CD4-positive, alpha-beta T cell treated with Interferon alpha-2 for 1 hour (primary cell): ENCODE data around the gene KHK.
A peak's percentile ranks its signal among the peaks of the same experiment; 100 is the strongest.
"Not testable (repeated sequence)": the region's sequence is repeated elsewhere in the genome, so short reads cannot be mapped to it uniquely, and the experiment has no call there.

Experiments used
- DNase-seq, 2 donors: peaks; one replicate each; pipeline ENCODE4 v3.0.0-alpha.2; 2020 to 2022

The KHK gene

DNA sequence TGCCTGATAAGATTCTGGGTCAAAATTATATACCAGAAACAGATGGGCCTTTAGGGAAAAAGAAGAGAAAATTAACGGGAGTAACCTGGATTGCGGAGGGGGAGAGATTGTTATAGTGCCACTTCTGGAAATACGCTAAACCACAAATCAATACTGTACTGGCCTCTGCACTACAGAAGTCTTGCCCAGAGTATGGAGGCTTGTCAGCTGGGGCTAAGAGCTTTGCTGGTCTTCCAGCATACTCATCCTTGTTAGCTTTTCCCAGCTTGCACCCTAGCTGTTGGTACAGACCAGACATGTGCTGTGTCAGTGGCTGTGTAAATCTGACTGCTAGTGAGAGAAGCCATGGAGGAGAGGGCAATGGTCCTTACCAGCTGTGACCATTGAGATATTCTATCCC, 26.2 kb upstream of the KHK start:
- no peak for DNase-seq

DNA sequence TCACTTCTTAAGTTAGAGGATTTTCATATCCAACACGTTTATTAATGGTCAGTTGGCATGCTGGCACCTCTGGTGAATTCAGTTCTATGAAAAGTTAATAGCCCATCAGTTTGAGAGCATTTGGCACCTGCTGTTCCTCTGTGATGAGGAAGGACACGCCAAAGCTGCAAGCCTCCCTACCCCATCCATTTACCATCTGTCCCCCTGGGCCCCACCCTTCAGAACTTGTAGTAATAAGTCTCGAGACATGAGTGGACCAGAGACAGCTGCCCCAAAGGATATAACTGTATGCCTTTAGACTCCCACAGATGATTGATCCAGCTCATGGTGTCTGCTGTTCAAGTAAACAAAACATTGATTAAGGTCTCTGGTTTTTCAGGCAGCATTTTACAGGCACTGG, 21.4 kb upstream of the KHK start:
- no peak for DNase-seq

DNA sequence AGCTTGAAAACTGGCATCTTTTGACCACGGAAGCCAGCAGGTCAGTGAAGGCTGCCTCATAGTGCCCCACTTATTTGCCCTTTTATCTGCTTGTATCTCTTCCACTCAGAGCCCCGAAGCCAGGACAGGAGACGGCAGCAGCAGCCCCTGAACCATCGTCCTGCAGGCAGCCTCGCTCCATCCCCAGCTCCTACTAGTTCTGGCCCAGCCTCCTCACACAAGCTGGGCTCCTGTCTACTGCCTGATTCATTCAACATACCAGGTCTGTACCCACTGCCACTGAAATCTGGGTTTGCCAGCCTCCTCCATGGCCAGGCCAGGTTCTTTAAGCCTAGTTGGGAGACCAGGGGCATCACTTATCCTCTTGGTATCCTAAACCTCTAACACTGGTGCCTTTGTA, 19.2 kb upstream of the KHK start:
- no peak for DNase-seq

DNA sequence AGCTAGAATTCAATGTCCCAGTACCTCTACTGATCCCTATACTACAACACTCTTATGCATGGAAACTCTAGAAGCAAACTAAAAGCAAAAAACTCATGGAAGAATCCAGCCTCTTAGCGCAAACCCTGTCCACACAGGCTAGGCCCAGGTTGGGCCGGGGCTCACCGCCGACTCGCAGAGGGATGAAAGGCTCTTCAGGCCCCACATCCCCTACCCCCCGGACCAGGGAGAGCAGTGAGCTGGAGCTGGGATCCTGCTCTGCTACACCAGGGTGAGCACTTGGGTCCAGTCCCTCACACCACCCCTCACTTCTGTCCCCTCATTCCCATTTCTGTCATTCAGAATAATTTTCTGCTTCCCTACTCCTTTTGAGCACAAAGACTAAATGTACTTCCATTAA, 17.1 kb upstream of the KHK start:
- no peak for DNase-seq

DNA sequence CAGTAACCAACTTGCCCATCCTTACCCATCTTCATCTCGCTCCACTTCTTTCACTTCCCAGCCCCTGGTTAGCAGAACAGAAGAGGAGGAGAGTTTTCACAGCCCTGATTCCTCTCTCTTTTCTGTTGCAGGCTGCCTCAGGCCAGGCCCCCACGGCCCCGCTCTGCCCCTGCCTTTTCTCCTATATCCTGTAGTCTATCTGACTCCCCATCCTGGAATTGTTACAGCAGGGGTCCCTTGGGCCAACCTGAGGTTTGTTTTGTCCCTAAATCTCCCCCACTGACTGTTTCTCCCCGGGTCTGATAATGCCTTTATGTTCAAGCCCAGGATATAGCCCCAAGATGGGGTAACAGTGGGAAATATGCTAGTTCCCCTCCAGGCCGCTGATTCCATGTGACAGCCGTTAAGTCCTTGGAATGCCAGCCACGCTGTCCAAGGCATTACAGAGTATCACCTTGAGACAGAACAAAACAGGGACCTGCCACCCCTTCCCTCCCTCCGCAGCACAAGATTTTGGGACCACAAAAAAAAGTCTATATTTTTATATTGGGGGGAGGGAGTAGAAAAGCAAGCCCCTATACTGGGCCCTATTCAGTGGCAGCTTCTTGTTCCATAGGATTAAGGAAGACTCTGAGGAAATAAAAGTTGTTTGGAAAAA, 16.5 kb upstream of the KHK start:
- DNase-seq: no peak

DNA sequence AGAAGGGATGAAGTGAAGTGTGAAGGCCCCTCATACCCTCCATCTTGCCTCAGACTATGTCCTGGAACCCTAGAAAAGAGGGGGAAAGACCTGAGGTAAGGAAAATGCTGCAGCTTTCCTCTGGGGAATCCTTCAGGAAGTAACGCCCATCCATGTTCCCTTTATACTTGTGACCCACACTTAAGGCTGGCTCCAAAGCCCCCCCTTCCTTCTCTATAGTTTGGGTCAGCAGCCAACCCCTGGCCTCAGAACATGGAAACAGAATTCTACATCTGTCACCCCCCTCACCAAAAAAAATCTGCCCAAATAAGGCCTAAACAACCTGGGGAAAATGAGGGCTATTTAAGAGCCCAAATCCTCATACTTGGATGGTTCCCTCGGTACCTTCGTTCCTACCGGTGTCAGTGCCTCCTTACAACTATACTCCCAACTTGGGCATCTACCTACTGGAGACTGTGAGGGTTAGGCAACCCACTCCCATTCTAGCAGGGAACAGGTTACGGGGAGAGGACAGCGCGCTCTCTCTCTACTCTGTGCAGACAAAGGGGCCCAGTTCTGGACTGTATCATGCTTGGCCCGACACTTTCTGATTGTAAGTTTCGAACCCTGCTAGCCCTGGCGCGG, 15.8 kb upstream of the KHK start:
- DNase-seq: no peak

DNA sequence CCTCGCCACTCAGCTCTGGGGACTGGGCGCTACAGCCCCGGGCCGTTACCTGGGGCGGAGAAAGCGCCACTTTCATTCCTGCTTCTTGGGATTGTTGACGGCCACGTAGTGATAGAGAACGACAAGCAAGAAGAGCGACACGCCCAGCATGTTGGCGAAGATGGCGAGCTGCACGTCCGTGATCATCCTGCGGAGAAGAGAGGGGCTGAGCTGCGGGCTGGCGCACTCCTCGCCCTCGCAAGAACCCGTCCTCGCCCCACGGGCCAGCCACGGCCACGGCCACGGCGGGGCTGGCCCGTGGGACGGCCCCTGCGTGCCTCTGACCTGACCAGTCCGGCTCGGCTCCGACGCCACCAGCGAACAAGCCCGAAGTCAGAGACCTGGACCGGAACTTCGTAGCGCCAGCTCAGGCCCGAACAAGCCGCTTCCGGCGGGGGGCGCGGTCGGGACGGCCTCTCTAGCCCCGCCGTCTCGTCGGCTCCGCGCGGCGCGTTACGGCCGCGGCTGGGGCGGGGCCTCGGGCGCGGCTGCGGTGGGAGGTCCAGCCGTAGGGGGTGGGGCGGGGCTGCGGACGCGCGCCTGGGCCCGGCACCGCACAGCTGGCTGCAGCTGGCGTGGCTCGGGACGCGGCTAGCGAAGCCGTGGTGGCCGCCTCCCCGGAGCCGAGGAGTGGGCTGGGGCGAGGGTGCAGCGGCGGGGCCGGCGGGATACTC, 15.1 kb upstream of the KHK start, which contains the start of gene OST4:
OST4 (minus strand) TSS at position 378 of the 713 bp plus-strand sequence.
- DNase-seq: peak; percentile 89 to 92

DNA sequence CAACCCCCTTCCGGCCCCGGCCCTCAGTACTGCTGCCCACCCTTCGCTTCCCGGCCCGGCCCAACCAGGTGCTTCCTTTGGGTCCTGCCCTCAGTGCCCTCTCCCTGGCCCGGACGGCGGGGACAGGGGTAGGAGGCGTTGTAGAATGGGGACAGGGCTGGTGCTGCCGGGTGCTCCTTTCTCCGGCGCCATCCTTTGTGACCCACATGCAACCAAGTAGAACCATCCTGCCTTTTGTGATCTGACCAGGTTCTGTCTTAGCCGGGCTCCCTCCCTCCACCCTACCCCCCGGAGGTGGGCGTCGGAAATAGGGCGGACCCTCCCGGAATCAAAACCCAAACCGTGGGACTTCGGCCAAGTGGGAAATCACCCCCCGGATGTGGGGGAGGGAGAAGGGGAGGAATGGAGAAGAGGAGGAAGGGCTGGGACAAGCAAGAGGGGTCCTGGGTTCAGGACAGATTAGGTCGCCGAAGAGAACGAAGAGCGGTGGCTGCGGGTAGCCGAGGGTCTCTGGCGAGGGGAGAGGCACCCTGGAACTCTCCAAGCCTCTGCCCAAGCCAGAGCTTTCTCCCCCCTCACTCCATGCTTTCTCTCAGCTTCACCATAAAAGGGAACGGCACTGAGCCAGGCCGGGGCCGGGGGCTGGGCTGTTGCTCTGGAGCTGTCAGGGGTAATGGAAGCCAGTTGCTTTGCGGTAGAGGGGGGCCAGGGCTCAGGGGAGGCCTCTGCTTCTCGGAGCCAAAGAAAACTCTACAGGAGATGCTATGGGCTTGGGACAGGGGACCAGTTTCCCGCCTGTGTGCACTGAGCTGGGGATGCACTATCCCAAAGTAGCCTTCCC, 14.4 kb upstream of the KHK start:
- DNase-seq: peak in 1 of 2 donors; percentile 57

DNA sequence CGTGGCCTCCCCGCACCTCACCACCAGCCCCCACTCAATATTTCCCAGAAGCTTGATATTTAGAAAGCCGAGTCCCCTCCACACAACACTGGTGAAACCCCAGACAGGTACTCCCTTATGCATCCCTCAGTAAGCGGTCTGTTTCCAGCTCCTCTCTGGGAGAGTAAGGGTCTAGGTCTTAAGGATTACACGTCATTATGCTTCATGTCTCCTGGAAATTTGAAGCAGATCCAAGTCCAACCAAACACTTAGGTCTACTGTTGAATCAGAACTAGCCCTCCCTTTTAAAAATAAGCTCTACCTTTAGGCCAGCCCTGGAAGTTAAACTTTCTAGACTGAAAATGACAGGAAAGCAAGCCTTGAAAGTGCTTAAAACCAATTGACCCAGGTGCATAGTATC, 13.7 kb upstream of the KHK start:
- no peak for DNase-seq

DNA sequence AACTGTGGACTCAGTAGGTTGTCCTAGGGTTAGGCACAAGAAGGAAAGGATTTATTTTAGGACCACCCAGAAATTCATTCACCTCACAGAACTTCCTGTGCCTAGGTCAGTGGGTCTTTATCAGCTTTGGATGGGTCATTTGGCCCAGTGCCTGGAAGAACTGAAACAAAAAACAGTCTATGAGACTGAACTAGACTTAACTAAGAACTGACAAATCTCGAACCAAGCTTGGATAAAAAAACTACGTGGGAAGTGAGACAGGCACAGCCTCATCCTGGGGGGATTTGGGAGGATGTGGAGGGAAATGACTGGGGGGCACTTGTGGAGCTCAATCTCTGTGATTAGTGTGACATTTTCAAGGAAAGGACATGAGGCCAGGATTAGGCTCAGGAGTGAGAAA, 12.8 kb upstream of the KHK start:
- no peak for DNase-seq

DNA sequence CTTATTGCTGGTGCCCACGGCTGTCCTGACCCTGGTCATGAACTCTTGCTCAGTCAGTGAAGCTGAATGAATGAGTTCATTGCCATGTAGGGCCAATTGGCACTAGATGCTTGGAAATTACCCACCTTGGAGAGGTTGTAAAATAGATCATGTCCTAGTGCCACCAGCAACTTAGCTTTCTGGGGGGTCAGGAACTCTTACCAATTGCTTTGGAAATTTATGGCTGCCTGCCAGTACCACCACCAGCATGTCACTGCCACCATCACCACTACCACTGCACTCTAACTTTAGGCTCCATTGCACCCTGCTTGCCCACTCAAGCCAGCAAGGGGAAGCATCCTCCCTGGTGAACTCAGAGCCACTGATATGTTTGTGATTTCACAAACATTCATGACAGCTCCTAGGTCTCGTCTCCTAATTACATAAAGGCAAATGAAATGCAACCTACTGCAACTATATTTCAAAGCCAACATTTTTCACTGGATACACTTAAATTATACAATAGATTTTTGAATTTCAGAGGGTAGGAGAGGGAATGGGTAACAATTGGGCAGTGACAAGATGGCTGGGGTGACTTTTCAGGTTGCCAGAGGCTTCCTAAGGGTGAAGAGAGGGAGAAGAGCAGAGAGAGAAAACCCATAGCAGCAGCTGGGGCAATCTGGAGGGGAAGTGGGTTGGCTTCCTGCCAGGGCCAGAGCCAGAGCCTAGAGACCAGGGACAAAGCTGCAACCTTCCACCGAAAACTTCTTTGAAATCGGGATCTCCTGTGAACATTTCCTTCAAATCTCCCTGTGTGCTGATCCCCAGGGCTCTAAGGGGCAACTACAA, 11.6 kb upstream of the KHK start:
- DNase-seq: peak; percentile 29 to 61

DNA sequence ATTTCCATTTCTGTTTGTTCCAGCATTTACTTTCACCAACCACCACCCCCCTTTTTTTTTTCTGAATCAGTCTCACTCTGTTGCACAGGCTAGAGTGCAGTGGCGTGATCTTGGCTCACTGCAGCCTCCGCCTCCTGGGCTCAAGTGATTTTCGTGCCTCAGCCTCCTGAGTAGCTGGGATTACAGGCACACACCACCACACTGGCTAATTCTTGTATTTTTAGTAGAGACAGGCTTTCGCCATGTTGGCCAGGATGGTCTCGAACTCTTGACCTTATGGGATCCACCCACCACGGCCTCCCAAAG, 11.1 kb upstream of the KHK start:
- not testable (repeated sequence) for DNase-seq

DNA sequence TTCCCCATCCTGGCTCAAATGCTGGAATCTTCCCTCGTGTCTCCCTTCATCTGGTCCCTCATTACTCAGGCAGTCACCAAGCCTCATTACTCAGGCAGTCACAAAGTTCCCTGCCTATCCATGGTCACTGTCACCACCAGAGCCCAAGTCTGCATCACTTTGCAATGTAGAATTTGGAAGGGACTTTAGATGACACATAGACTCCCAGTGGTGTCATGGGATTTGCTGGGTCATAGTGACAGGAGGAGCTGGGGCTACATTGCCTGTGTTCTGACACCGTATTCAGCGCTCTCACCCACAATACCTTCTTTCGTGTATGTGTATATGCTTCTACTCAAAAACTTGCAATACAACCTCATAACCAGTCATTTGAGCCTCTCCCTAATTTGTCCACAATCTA, 10.2 kb upstream of the KHK start:
- no peak for DNase-seq

DNA sequence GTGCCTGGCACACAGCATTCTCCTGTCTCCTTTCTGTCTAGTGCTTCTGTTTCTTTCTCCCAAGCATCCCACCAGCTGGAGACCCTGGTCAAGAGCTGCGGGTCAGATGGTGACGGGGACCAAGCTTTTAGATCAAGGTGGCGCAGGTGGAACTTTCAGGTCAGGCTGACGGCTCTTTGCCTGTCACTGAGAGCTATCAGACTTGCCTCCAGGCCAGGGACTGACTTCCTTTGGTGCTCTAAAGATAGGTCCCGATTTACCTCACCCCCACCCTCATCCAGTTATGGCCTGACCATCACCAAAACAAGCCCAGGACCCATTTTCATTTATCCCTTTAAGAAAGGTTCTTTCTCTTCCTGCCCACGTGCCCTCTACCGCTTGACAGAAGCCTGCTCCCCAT, 9.3 kb upstream of the KHK start:
- no peak for DNase-seq

DNA sequence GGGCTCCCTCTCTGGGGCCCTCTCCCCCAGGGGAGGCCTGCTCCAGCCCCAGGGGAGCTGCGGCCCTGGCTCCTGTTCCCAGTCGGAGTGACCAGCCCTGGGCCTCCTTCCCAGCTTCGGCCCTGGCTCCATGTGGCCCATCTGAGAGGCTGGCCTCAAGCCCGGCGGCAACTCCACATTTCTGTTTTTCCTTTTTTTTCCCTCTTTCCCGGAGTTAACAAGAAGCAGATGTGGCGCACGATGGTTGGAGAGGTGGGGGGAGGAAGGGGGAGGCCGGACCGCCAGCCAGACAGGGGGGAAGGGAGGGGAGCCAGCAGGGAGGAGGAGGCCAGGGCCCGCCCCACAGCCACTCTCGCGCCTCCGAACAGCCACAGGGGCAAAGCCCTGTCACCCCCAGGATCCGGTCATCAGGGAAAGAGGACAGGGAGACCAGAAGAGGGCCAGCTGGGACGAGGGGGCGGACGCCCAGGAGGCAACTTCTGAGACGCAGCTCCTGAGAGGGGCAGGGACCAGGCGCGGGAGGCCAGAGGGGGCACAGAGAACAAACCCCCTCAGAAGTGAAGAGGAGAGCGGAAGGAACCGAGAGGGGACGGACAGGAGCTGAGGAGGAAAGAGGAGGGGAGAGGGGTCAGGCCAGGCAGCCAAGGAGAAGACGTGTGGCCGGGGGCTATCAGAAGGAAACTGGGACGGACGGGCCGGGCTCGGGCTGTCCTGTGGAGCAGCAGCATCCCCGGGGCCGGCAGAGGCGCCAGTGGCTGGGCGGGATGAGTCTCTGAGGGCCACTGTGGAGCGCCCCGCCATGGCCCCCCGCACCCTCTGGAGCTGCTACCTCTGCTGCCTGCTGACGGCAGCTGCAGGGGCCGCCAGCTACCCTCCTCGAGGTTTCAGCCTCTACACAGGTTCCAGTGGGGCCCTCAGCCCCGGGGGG, 8.0 kb upstream of the KHK start, which contains the start of gene EMILIN1:
EMILIN1 (plus strand) TSS at position 349 of the 928 bp plus-strand sequence; CDS start at position 800, 451 bp downstream.
- no peak for DNase-seq

DNA sequence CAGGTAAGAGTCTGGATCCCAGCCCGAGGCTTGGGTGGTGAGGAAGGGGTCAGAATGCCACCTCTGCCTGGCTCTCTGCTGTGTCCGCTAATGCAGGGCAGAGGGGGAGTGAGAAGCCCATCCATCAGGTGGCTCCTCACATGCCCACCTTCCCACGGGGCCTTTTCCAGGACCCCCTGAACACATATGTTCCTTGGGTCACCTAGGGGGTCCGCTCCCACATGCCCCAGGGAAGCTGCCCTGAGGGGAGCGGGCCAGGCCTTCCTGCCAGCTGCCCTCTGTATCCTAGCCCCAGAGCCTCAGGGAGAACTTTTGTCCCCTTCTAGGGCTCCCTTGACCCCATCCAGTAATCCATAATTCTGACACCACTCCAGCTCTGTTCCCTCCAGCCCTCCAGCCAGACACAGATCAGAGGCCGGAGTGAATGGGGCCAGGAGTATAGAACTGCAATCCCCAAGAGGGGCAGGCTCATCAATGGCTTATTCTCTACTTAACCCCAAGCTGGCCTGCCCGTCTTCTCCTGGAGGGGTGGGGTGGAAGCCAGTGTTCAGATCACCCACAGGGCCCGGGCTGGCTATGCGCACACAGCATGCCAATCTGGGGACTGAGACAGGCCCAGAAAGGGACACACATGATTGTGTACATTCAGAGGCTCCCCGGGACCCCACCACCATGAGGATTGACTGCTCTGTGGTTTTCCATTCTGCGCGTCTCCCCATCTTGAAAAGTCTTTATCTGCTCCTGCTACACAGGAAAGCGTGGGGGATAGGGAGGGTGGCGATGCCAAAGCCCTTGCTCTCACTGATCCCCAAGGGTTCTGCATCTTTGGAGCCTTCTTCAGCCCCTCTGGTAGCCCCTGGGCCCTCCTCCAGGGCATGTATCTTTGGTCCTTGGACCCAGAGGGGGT, 7.1 kb upstream of the KHK start:
- DNase-seq: no peak

DNA sequence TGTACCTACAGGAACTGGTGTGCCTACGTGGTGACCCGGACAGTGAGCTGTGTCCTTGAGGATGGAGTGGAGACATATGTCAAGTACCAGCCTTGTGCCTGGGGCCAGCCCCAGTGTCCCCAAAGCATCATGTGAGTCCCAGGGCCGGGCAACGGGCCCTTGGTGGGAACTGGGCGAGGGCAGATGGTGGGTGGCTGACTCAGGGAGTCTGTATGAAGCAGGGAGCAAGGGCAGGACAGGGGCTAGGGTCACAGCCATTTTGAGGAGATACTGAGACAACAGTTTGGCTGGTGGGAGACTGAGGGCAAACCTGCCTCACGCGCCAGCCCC, 6.5 kb upstream of the KHK start:
- DNase-seq: no peak

DNA sequence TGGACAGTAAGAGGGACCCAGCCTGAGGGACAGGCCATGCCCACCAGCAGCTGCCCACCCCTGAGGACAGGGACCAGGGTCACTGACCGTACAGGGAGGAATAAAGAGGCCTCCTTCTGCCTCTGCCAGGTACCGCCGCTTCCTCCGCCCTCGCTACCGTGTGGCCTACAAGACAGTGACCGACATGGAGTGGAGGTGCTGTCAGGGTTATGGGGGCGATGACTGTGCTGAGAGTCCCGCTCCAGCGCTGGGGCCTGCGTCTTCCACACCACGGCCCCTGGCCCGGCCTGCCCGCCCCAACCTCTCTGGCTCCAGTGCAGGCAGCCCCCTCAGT, 6.0 kb upstream of the KHK start:
- DNase-seq: no peak

DNA sequence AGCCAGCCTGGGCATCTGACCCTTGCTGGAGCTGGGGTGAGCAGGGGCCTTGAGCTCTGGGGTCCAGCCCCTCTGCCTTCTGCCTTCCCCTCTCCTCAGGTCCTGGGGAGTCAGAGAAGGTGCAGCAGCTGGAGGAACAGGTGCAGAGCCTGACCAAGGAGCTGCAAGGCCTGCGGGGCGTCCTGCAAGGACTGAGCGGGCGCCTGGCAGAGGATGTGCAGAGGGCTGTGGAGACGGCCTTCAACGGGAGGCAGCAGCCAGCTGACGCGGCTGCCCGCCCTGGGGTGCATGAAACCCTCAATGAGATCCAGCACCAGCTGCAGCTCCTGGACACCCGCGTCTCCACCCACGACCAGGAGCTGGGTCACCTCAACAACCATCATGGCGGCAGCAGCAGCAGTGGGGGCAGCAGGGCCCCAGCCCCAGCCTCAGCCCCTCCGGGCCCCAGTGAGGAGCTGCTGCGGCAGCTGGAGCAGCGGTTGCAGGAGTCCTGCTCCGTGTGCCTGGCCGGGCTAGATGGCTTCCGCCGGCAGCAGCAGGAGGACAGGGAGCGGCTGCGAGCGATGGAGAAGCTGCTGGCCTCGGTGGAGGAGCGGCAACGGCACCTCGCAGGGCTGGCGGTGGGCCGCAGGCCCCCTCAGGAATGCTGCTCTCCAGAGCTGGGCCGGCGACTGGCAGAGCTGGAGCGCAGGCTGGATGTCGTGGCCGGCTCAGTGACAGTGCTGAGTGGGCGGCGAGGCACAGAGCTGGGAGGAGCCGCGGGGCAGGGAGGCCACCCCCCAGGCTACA, 4.4 kb upstream of the KHK start:
- no peak for DNase-seq
